HepG2 (cell line): ENCODE measurements around the gene SLC39A8. TPM values are rescaled to one million over a fixed set of nuclear protein-coding genes. Genes with fewer than 3 reads are reported as not detected.

Experiments
- CHD2 ChIP-seq: IDR thresholded peaks from 2 replicates; pipeline ENCODE4 v1.6.1; 2011; ENCODE audit warnings: low read depth, low read length, improper control_type of control experiment
- HMG20A ChIP-seq: IDR thresholded peaks from 2 replicates; pipeline ENCODE4 v1.6.1; 2016; ENCODE audit warnings: borderline replicate concordance
- HOXA7 ChIP-seq: sonication (generic); formaldehyde crosslinking; IDR thresholded peaks from 2 replicates; pipeline ENCODE4 v1.8.1; 2022; ENCODE audit warnings: mild to moderate bottlenecking, missing genetic modification reagents, moderate library complexity
- NR1H2 ChIP-seq: sonication (generic); formaldehyde crosslinking; IDR thresholded peaks from 2 replicates; pipeline ENCODE4 v1.8.1; 2022; ENCODE audit warnings: low read depth, missing genetic modification reagents, borderline replicate concordance
- PBX3 ChIP-seq: sonication (generic); formaldehyde crosslinking; IDR thresholded peaks from 2 replicates; pipeline ENCODE4 v1.8.1; 2023; ENCODE audit warnings: missing genetic modification reagents, inconsistent platforms, borderline replicate concordance
- POLR2AphosphoS5 ChIP-seq: IDR thresholded peaks from 2 replicates; pipeline ENCODE4 v1.6.1; 2012; ENCODE audit warnings: low read depth, low read length
- ZBTB1 ChIP-seq: sonication (generic); formaldehyde crosslinking; IDR thresholded peaks from 2 replicates; pipeline ENCODE4 v1.4.0; 2020; ENCODE audit warnings: missing genetic modification reagents, borderline replicate concordance
- ZBTB26 ChIP-seq: IDR thresholded peaks from 2 replicates; pipeline ENCODE4 v1.6.1; 2016; ENCODE audit warnings: missing compliant biosample characterization, missing genetic modification reagents, borderline replicate concordance
- ZFP1 ChIP-seq: IDR thresholded peaks from 2 replicates; pipeline ENCODE4 v1.6.1; 2016
- ZKSCAN8 ChIP-seq: IDR thresholded peaks from 2 replicates; pipeline ENCODE4 v1.6.1; 2016; ENCODE audit warnings: borderline replicate concordance, missing genetic modification reagents, missing compliant biosample characterization
- ZNF17 ChIP-seq: sonication (generic); formaldehyde crosslinking; IDR thresholded peaks from 2 replicates; pipeline ENCODE4 v1.5.0; 2020; ENCODE audit warnings: mild to moderate bottlenecking, missing genetic modification reagents
- ZNF280D ChIP-seq: sonication (generic); formaldehyde crosslinking; IDR thresholded peaks from 2 replicates; pipeline ENCODE4 v1.5.1; 2020; ENCODE audit warnings: mild to moderate bottlenecking, missing genetic modification reagents
- ZNF460 ChIP-seq: sonication (generic); formaldehyde crosslinking; IDR thresholded peaks from 2 replicates; pipeline ENCODE4 v1.5.1; 2020; ENCODE audit warnings: missing genetic modification reagents, mild to moderate bottlenecking, borderline replicate concordance
- ZSCAN5A ChIP-seq: sonication (generic); formaldehyde crosslinking; IDR thresholded peaks from 2 replicates; pipeline ENCODE4 v1.8.0; 2022; ENCODE audit warnings: mild to moderate bottlenecking, missing genetic modification reagents, borderline replicate concordance
- polyA plus RNA-seq, 8 experiments: library from polyadenylated mRNA; depleted of rRNA in 3 of 8; stranded (reverse) in 7 of 8; unstranded in 1 of 8; fragments of >200 nt; fragmentation: Illumina TruSeq in 4 of 8; extraction: Trizol in 4 of 8; gene quantifications; 2 replicates each; pipeline versions ENCODE4 v1.2.1 to v1.2.3, GENCODE V29; 2011 to 2016; ENCODE audit warnings: low read depth in 4 of 8, missing spikeins in 1 of 8, mixed read lengths in 1 of 8; ENCODE audit not compliant: insufficient read depth in 1 of 8
- total RNA-seq, 5 experiments: library from RNA; depleted of rRNA; stranded (reverse); fragments of >200 nt; fragmentation: Illumina TruSeq; extraction: Trizol; gene quantifications; 2 replicates each; pipeline ENCODE4 v1.2.3, GENCODE V29; 2016; ENCODE audit warnings: low read depth in 1 of 5

Gene SLC39A8
- total and polyA plus RNA-seq, 2 of the 13 experiments (the other 11 are each of a cell fraction or from before 2014, with no cell fraction given) = 0.22 to 0.38 TPM

- TF ChIP-seq ZSCAN5A (CRISPR knock-in tag) (no peak), ZKSCAN8 (no peak), ZNF460 (CRISPR knock-in tag) (no peak), ZFP1 (CRISPR knock-in tag) (no peak), POLR2AphosphoS5 (no peak), HMG20A (no peak), PBX3 (CRISPR knock-in tag) (no peak), ZBTB26 (no peak), ZNF17 (CRISPR knock-in tag) (no peak), HOXA7 (no peak), ZBTB1 (CRISPR knock-in tag) (no peak), ZNF280D (CRISPR knock-in tag) (no peak), NR1H2 (CRISPR knock-in tag) (no peak), CHD2 (no peak)
These were observed 45.2 kb upstream of the SLC39A8 start (continued) for GRCh38 chr4:102390438-102390837.
